Caco-2 (cell line): ENCODE data around the gene ASIC1. TPM values are rescaled to one million over a fixed set of nuclear protein-coding genes. Genes with fewer than 3 reads are reported as not detected.

ENCODE experiments used
- BruUV-seq: library from RNA; stranded (reverse); fragments of 400-500 nt; replicated peaks from 2 replicates; lab custom pipeline; 2021; lab: Mats Ljungman, UMichigan
- CTCF ChIA-PET: fragments of 300-600 bp; sonication (Branson Sonifier 250); formaldehyde crosslinking; loops from one replicate; lab custom pipeline; 2022; ENCODE audit warnings: antibody characterized with exemption; lab: Charles Lee
- POLR2A ChIA-PET: fragments of 300-600 bp; sonication (Branson Sonifier 250); formaldehyde crosslinking; loops from one replicate; lab custom pipeline; 2022; ENCODE audit warnings: antibody characterized with exemption; lab: Charles Lee
- DNase-seq, 2 experiments: peaks; one replicate each; pipeline versions ENCODE4 v3.0.0 to v3.0.0-alpha.2; 2020 to 2022
- H3K27me3 ChIP-seq: replicated peaks from 2 replicates; pipeline ENCODE4 v1.6.0; 2011; ENCODE audit warnings: low read length; ENCODE audit not compliant: control insufficient read depth, insufficient read depth
- H3K36me3 ChIP-seq: 2 replicates; pipeline ENCODE4 v1.5.1; 2011; ENCODE audit warnings: low read length; ENCODE audit not compliant: control insufficient read depth, insufficient read depth
- H3K4me1 ChIP-seq: fragments of 250-450 bp; sonication (Bioruptor Pico); 2 replicates; pipeline ENCODE4 v1.5.1; 2020; ENCODE audit warnings: mild to moderate bottlenecking
- H3K4me3 ChIP-seq: 2 replicates; pipeline ENCODE4 v1.5.1; 2011; ENCODE audit warnings: low read depth, mild to moderate bottlenecking, control low read depth, low read length
- H3K9me3 ChIP-seq: fragments of 250-450 bp; sonication (Bioruptor Pico); 2 replicates; pipeline ENCODE4 v1.5.1; 2020; ENCODE audit warnings: mild to moderate bottlenecking, moderate library complexity
- H3K27ac Mint-ChIP-seq: one replicate; pipeline ENCODE4 v1.8.0; 2022; ENCODE audit warnings: mixed read lengths; ENCODE audit not compliant: unreplicated experiment
- H3K27me3 Mint-ChIP-seq: one replicate; pipeline ENCODE4 v1.8.0; 2022; ENCODE audit warnings: mixed read lengths; ENCODE audit not compliant: insufficient read depth, unreplicated experiment
- H3K36me3 Mint-ChIP-seq: one replicate; pipeline ENCODE4 v1.8.0; 2022; ENCODE audit warnings: mild to moderate bottlenecking, mixed read lengths; ENCODE audit not compliant: insufficient read depth, unreplicated experiment
- H3K4me1 Mint-ChIP-seq: one replicate; pipeline ENCODE4 v1.8.0; 2022; ENCODE audit warnings: low read depth, mixed read lengths; ENCODE audit not compliant: unreplicated experiment
- H3K4me3 Mint-ChIP-seq: one replicate; pipeline ENCODE4 v1.8.0; 2022; ENCODE audit warnings: mild to moderate bottlenecking, moderate library complexity, mixed read lengths; ENCODE audit not compliant: unreplicated experiment
- H3K9me3 Mint-ChIP-seq: one replicate; pipeline ENCODE4 v1.8.0; 2022; ENCODE audit warnings: mixed read lengths; ENCODE audit not compliant: unreplicated experiment
- CTCF ChIP-seq, 2 experiments: fragments of 200-600 bp in 1 of 2; IDR thresholded peaks; 1 replicate in 1 of 2; 2 replicates in 1 of 2; pipeline versions ENCODE4 v1.5.1 to v1.8.0; 2011 to 2022; ENCODE audit warnings: antibody characterized with exemption in 1 of 2, control low read depth in 1 of 2, inconsistent platforms in 1 of 2, low read depth in 1 of 2, low read length in 1 of 2, mild to moderate bottlenecking in 1 of 2, moderate library complexity in 1 of 2; ENCODE audit not compliant: insufficient read depth in 1 of 2, severe bottlenecking in 1 of 2, unreplicated experiment in 1 of 2
- intact Hi-C: fragments of 100-400 bp; cut with micrococcal nuclease; formaldehyde crosslinking; loops from one replicate; pipeline ENCODE4 v1.10.0; 2022; ENCODE audit not compliant: unreplicated experiment
- total RNA-seq: library from RNA; stranded (reverse); gene quantifications from 2 replicates; pipeline ENCODE4 v1.2.3, GENCODE V29; 2022

The ASIC1 gene
- total RNA-seq, 1 experiment from 2014 or later: 17.8 TPM

- intact Hi-C loops: no loop called here
- BruUV-seq: no TSS peak
- CTCF ChIA-PET: no interaction called here
- Mint-ChIP-seq H3K4me3 (no peak overlapping the region), H3K36me3 (peaks cover 50% of the 10 kb centered on the region), H3K27ac (no peak overlapping the region), H3K9me3 (no peaks in the 10 kb centered on the region), H3K4me1 (peaks cover 21% of the 10 kb centered on the region), H3K27me3 (no peaks in the 10 kb centered on the region)
- peaks cover 4% of the 10 kb centered on the region; the same call in 1 of the 2 replicates for H3K4me1 ChIP-seq
- POLR2A ChIA-PET: interaction anchor here (0.7 kb wide), 1 partner anchor 130 kb away, joined by 4 read pairs; no protein-coding TSS in a partner anchor
- H3K4me3 ChIP-seq: no peak overlapping the region
- DNase-seq: no peak
- no peaks in the 10 kb centered on the region for H3K36me3 ChIP-seq
- no peaks in the 10 kb centered on the region for H3K9me3 ChIP-seq
- no peaks in the 10 kb centered on the region for H3K27me3 ChIP-seq
- no peak for TF ChIP-seq CTCF (IDR thresholded peaks at IDR 0.05; ENCODE audit: insufficient read depth in 1 of 2, low read depth in 1 of 2, low read length in 1 of 2, severe bottlenecking in 1 of 2, unreplicated experiment in 1 of 2)
Observed at GRCh38 chr12:50018154-50018553, 39.2 kb upstream of the ASIC1 start.

DNA sequence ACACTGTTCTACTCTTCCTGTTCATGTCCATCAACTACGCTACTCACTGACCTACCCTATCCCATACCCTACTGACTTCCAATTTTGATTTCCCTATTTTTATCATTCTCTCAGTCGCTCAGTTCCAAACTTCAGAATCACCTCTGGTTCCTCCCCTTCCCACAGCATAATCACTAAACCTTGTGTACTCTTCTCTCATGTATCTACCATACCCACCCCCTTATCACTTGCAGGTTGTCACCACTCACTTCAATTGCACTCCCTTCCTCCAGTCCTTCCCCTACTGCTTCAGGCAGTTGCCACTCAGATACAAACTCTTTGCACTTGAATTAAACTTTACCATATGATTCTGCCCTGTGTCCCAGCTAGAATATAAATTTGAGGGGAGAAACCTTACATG is 38.4 kb upstream of the ASIC1 start:
- Histone ChIP-seq H3K9me3 (no peaks in the 10 kb centered on the region), H3K4me1 (peaks cover 4% of the 10 kb centered on the region; the same call in 1 of the 2 replicates), H3K36me3 (no peaks in the 10 kb centered on the region), H3K4me3 (no peak overlapping the region), H3K27me3 (no peaks in the 10 kb centered on the region)
- ChIA-PET POLR2A (interaction anchor here (0.7 kb wide), 1 partner anchor 131 kb away, joined by 4 read pairs; no protein-coding TSS in a partner anchor), CTCF (interaction anchor here (0.5 kb wide), 1 partner anchor 172 kb away, joined by 3 read pairs; no protein-coding TSS in a partner anchor)
- H3K4me1 Mint-ChIP-seq: peaks cover 21% of the 10 kb centered on the region
- no TSS peak for BruUV-seq
- peak overlapping the region; percentile 10 for H3K27ac Mint-ChIP-seq
- H3K9me3 Mint-ChIP-seq: no peaks in the 10 kb centered on the region
- intact Hi-C loops: no loop called here
- H3K4me3 Mint-ChIP-seq: no peak overlapping the region
- TF ChIP-seq CTCF (IDR thresholded peaks at IDR 0.05; ENCODE audit: insufficient read depth in 1 of 2, low read depth in 1 of 2, low read length in 1 of 2, severe bottlenecking in 1 of 2, unreplicated experiment in 1 of 2): no peak
- H3K27me3 Mint-ChIP-seq: no peaks in the 10 kb centered on the region
- DNase-seq: no peak
- H3K36me3 Mint-ChIP-seq: peaks cover 42% of the 10 kb centered on the region

DNA sequence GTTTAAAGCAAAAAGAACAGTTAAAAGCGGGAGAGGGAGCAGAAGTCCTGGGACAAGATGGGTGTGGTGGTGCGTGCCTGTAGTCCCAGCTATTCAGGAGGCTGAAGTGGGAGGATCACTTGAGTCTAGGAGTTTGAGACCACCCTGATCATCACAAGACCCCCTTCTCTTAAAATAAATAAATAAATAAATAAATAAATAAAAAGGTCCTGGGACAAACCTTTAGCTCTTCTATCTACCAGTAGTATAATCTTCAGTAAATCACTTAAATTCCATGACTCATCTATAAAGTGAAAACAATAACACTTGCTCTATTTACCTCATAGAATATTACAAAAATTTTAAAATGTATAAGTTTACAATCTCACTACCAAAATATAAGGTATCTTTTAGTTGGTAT is 37.9 kb upstream of the ASIC1 start:
- CTCF ChIA-PET: interaction anchor here (0.5 kb wide), 1 partner anchor 172 kb away, joined by 3 read pairs; no protein-coding TSS in a partner anchor
- POLR2A ChIA-PET: no interaction called here
- no peaks in the 10 kb centered on the region for H3K9me3 Mint-ChIP-seq
- H3K4me3 Mint-ChIP-seq: no peak overlapping the region
- H3K4me1 Mint-ChIP-seq: peaks cover 21% of the 10 kb centered on the region
- no peak for TF ChIP-seq CTCF (IDR thresholded peaks at IDR 0.05; ENCODE audit: insufficient read depth in 1 of 2, low read depth in 1 of 2, low read length in 1 of 2, severe bottlenecking in 1 of 2, unreplicated experiment in 1 of 2)
- no peak overlapping the region for H3K27ac Mint-ChIP-seq
- peaks cover 36% of the 10 kb centered on the region for H3K36me3 Mint-ChIP-seq
- Histone ChIP-seq H3K27me3 (no peaks in the 10 kb centered on the region), H3K36me3 (no peaks in the 10 kb centered on the region), H3K4me1 (peaks cover 4% of the 10 kb centered on the region; the same call in 1 of the 2 replicates), H3K9me3 (no peaks in the 10 kb centered on the region), H3K4me3 (no peak overlapping the region)
- intact Hi-C loops: no loop called here
- BruUV-seq: no TSS peak
- H3K27me3 Mint-ChIP-seq: no peaks in the 10 kb centered on the region
- no peak for DNase-seq
